GM10847 (cell line): ENCODE measurements around the gene PRKCB.

Experiments used
- POLR2A ChIP-seq: IDR thresholded peaks from 2 replicates; pipeline ENCODE4 v1.6.1; 2011; ENCODE audit not compliant: insufficient read length; ENCODE audit errors: extremely low read depth

Gene PRKCB

GRCh38 chr16:24170407-24170806, 334.6 kb downstream of the PRKCB start:
- TF ChIP-seq POLR2A: no peak

GRCh38 chr16:24174504-24174903, 338.7 kb downstream of the PRKCB start:
- no peak for TF ChIP-seq POLR2A

- no peak for TF ChIP-seq POLR2A
Observed at GRCh38 chr16:24174957-24175356, 339.2 kb downstream of the PRKCB start.

- no peak for TF ChIP-seq POLR2A
Observed at GRCh38 chr16:24178496-24178895, 342.7 kb downstream of the PRKCB start.

GRCh38 chr16:24180451-24180850, 344.7 kb downstream of the PRKCB start:
- TF ChIP-seq POLR2A: no peak

GRCh38 chr16:24188021-24188542, 352.3 kb downstream of the PRKCB start:
- TF ChIP-seq POLR2A: no peak

GRCh38 chr16:24188751-24189318, 353.1 kb downstream of the PRKCB start:
- no peak for TF ChIP-seq POLR2A

- TF ChIP-seq POLR2A: no peak
Observed at GRCh38 chr16:24189941-24190340, 354.2 kb downstream of the PRKCB start.

GRCh38 chr16:24191876-24192402, 356.2 kb downstream of the PRKCB start:
- TF ChIP-seq POLR2A: no peak

- no peak for TF ChIP-seq POLR2A
Observed at GRCh38 chr16:24195221-24195620, 359.4 kb downstream of the PRKCB start.

- TF ChIP-seq POLR2A: no peak
Observed at GRCh38 chr16:24198807-24199533, 363.2 kb downstream of the PRKCB start.

GRCh38 chr16:24203675-24204074, 367.9 kb downstream of the PRKCB start:
- TF ChIP-seq POLR2A: no peak

GRCh38 chr16:24204150-24204665, 368.4 kb downstream of the PRKCB start:
- TF ChIP-seq POLR2A: no peak

- no peak for TF ChIP-seq POLR2A
Observed at GRCh38 chr16:24206926-24207325, 371.1 kb downstream of the PRKCB start.

- TF ChIP-seq POLR2A: no peak
Observed at GRCh38 chr16:24208710-24209109, 372.9 kb downstream of the PRKCB start.

GRCh38 chr16:24214992-24215391, 379.2 kb downstream of the PRKCB start:
- no peak for TF ChIP-seq POLR2A
